Measurements from ENCODE around the gene MSMB. TPM values are rescaled to one million over a fixed set of nuclear protein-coding genes. Genes with fewer than 3 reads are reported as not detected.

MSMB gene
- total and polyA plus RNA-seq, 2 donors from 2014 or later: not detected

DNA sequence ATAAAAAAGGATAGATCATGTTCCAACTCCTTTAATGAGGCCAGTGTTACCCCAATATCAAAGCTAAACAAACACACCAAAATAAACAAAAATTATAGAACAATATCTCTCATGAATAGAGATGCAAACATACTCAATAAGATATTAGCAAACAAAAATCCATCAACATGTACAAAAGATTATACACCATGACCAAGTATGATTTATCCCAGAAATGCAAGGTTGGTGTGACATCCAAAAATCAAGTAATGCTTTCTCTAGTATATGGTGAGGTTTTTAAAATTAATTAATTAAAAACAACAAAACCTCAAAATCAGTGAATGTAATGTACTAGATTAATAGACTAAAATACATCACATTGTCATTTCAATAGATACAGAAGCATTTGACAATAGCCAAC, 11.0 kb upstream of the MSMB start:
- Histone ChIP-seq H3K27me3 (ENCODE audit: control insufficient read depth, insufficient read depth, low read length) (no peaks in the 10 kb centered on the region), H3K36me3 (ENCODE audit: control insufficient read depth in 2 of 3, insufficient read depth in 3 of 3, low read length in 3 of 3) (no peaks in the 10 kb centered on the region), H3K9me3 (ENCODE audit: control insufficient read depth in 2 of 3, insufficient read depth in 1 of 3, low read length in 3 of 3) (peaks cover 0 to 7% (median 5%) of the 10 kb centered on the region in 3 donors), H3K27ac (ENCODE audit: low read depth in 2 of 2, low read length in 2 of 2) (no peak overlapping the region), H3K4me3 (ENCODE audit: low read length in 3 of 3) (no peak overlapping the region), H3K9ac (ENCODE audit: low read length in 3 of 3) (no peak overlapping the region), H3K4me1 (ENCODE audit: control insufficient read depth in 2 of 3, insufficient read depth in 2 of 3, low read depth in 1 of 3, low read length in 3 of 3) (no peaks in the 10 kb centered on the region)
- TF ChIP-seq, protein P1, sequence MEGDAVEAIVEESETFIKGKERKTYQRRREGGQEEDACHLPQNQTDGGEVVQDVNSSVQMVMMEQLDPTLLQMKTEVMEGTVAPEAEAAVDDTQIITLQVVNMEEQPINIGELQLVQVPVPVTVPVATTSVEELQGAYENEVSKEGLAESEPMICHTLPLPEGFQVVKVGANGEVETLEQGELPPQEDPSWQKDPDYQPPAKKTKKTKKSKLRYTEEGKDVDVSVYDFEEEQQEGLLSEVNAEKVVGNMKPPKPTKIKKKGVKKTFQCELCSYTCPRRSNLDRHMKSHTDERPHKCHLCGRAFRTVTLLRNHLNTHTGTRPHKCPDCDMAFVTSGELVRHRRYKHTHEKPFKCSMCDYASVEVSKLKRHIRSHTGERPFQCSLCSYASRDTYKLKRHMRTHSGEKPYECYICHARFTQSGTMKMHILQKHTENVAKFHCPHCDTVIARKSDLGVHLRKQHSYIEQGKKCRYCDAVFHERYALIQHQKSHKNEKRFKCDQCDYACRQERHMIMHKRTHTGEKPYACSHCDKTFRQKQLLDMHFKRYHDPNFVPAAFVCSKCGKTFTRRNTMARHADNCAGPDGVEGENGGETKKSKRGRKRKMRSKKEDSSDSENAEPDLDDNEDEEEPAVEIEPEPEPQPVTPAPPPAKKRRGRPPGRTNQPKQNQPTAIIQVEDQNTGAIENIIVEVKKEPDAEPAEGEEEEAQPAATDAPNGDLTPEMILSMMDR (IDR thresholded peaks at IDR 0.05; ENCODE audit: borderline replicate concordance, extremely low read depth, insufficient read depth): no peak
- FAIRE-seq: no peak
- intact Hi-C loops (cut with DNase I): no loop called here
- DNase-seq: no peak

DNA sequence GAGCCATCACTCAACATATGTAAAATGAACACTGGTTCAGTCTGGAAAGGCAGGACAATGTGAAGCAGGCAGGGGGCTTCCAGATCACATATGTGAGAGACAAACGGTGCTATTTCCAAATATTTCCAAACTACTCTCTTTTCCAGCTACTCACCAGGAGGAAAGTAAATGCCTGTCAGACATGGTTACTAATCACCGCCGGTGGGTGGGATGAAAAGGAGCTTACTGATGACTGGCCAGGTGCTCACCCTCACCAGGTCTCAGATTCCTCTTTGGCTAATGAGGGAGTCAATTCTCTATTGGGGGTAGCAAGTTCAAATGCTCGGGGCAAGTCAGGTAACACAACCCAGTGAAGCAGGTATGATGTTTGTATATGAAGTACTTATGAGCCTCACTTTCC, 9.7 kb upstream of the MSMB start:
- FAIRE-seq: no peak
- Histone ChIP-seq H3K9ac (ENCODE audit: low read length in 3 of 3) (no peak overlapping the region), H3K27ac (ENCODE audit: low read depth in 2 of 2, low read length in 2 of 2) (no peak overlapping the region), H3K4me3 (ENCODE audit: low read length in 3 of 3) (no peak overlapping the region), H3K4me1 (ENCODE audit: control insufficient read depth in 2 of 3, insufficient read depth in 2 of 3, low read depth in 1 of 3, low read length in 3 of 3) (no peaks in the 10 kb centered on the region), H3K27me3 (ENCODE audit: control insufficient read depth, insufficient read depth, low read length) (no peaks in the 10 kb centered on the region), H3K9me3 (ENCODE audit: control insufficient read depth in 2 of 3, insufficient read depth in 1 of 3, low read length in 3 of 3) (peaks cover 0 to 7% (median 5%) of the 10 kb centered on the region in 3 donors), H3K36me3 (ENCODE audit: control insufficient read depth in 2 of 3, insufficient read depth in 3 of 3, low read length in 3 of 3) (no peaks in the 10 kb centered on the region)
- TF ChIP-seq, protein P1 (IDR thresholded peaks at IDR 0.05; ENCODE audit: borderline replicate concordance, extremely low read depth, insufficient read depth): no peak
- intact Hi-C loops (cut with DNase I): no loop called here
- DNase-seq: no peak

DNA sequence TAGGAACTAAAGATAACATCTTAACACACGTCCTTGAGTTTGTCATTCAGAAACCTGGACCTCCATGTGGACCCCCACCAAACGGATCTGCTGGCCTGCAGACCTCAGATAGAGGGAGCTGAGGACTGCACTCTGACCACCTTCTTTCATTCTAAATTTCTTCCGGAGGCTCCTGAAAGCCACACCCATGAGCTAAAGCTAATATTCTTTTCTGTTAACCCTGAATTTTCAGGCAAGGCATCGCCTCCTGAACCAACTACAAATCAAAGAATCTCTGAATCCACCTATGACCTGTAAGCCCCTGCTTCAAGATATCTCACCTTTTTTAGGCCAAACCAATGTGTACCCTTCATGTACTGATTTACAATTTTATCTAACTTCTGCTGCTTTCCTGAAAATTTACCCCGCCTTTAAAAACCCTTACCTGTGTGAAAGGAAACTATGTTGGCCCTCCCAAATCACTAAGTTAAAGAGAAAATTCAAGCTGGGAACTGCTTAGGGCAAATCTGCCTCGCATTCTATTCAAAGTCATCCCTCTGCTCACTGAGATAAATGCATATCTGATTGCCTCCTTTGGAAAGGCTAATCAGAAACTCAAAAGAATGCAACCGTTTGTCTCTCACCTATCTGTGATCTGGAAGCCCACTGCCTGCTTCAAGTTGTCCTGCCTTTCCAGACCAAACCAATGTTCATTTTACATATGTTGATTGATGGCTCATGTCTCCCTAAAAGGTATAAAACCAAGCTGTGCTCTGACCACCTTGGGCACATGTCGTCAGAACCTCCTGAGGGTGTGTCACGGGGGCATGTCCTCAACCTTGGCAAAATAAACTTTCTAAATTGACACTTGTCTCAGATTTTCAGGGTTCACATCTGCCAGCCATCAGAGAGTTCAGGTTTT, 7.7 kb upstream of the MSMB start:
- TF ChIP-seq, protein P1 (IDR thresholded peaks at IDR 0.05; ENCODE audit: borderline replicate concordance, extremely low read depth, insufficient read depth): no peak
- H3K4me3 ChIP-seq (ENCODE audit: low read length in 3 of 3): no peak overlapping the region
- no peak overlapping the region for H3K9ac ChIP-seq (ENCODE audit: low read length in 3 of 3)
- intact Hi-C loops (cut with DNase I): no loop called here
- H3K36me3 ChIP-seq (ENCODE audit: control insufficient read depth in 2 of 3, insufficient read depth in 3 of 3, low read length in 3 of 3): no peaks in the 10 kb centered on the region
- no peaks in the 10 kb centered on the region for H3K4me1 ChIP-seq (ENCODE audit: control insufficient read depth in 2 of 3, insufficient read depth in 2 of 3, low read depth in 1 of 3, low read length in 3 of 3)
- no peak for FAIRE-seq
- H3K27ac ChIP-seq (ENCODE audit: low read depth in 2 of 2, low read length in 2 of 2): no peak overlapping the region
- DNase-seq: no peak
- no peaks in the 10 kb centered on the region for H3K27me3 ChIP-seq (ENCODE audit: control insufficient read depth, insufficient read depth, low read length)
- H3K9me3 ChIP-seq (ENCODE audit: control insufficient read depth in 2 of 3, insufficient read depth in 1 of 3, low read length in 3 of 3): peaks cover 0 to 7% (median 5%) of the 10 kb centered on the region in 3 donors

Data from kidney (tissue), 14 donors.